Measurements from ENCODE around the gene LRP11.

Gene LRP11

GRCh38 chr6:149833651-149834050 is 30.5 kb downstream of the LRP11 start:
- no peaks in the 10 kb centered on the region for H3K79me2 ChIP-seq (ENCODE audit: control insufficient read depth, insufficient read depth, low read length, poor library complexity)
- no peak overlapping the region for H2BK120ac ChIP-seq (ENCODE audit: insufficient read depth, low read length, poor library complexity)
- no peak overlapping the region for H2AK5ac ChIP-seq (ENCODE audit: low read length)
- no peaks in the 10 kb centered on the region for H3K79me1 ChIP-seq (ENCODE audit: low read length)
- H3K4ac ChIP-seq (ENCODE audit: low read depth, low read length) = no peak overlapping the region
- no peak overlapping the region for H3K4me3 ChIP-seq (ENCODE audit: low read depth, low read length)
- H3K36me3 ChIP-seq (ENCODE audit: control insufficient read depth in 1 of 2, insufficient read depth in 2 of 2, low read length in 2 of 2) = no peaks in the 10 kb centered on the region
- H3K27ac ChIP-seq (ENCODE audit: low read depth, low read length) = no peak overlapping the region
- no peak overlapping the region for H4K8ac ChIP-seq (ENCODE audit: low read depth, low read length)
- peaks cover 1% of the 10 kb centered on the region for H3K9me3 ChIP-seq (ENCODE audit: insufficient read depth, low read depth, low read length)
- no peak overlapping the region for H3K23ac ChIP-seq (ENCODE audit: low read length)
- no peak overlapping the region for H4K91ac ChIP-seq (ENCODE audit: low read depth, low read length)
- DNase-seq = no peak
- H2BK12ac ChIP-seq (ENCODE audit: low read length) = no peak overlapping the region
- no peak overlapping the region for H3K18ac ChIP-seq (ENCODE audit: low read length)
- no peak overlapping the region for H3K9ac ChIP-seq (ENCODE audit: low read length)
- H3K27me3 ChIP-seq (ENCODE audit: insufficient read depth, low read length) = no peaks in the 10 kb centered on the region
- no peaks in the 10 kb centered on the region for H3K4me1 ChIP-seq (ENCODE audit: control insufficient read depth in 1 of 2, insufficient read depth in 2 of 2, low read length in 2 of 2)
- no peak overlapping the region for H2AFZ ChIP-seq (ENCODE audit: insufficient read depth, low read length, poor library complexity)
- no peak overlapping the region for H4K12ac ChIP-seq (ENCODE audit: low read depth, low read length)
- H3K14ac ChIP-seq (ENCODE audit: low read length) = no peak overlapping the region
- H3K4me2 ChIP-seq (ENCODE audit: low read length) = no peak overlapping the region
- no peak overlapping the region for H2BK5ac ChIP-seq (ENCODE audit: low read depth, low read length, poor library complexity)
- no CpG with 5 or more reads among the region's 3 CpGs for WGBS (ENCODE audit: extremely low coverage, insufficient coverage, insufficient read length)

GRCh38 chr6:149831308-149831820 is 32.8 kb downstream of the LRP11 start:
- Histone ChIP-seq H4K12ac (ENCODE audit: low read depth, low read length) (no peak overlapping the region), H2BK5ac (ENCODE audit: low read depth, low read length, poor library complexity) (no peak overlapping the region), H3K23ac (ENCODE audit: low read length) (no peak overlapping the region), H2BK12ac (ENCODE audit: low read length) (no peak overlapping the region), H2AK5ac (ENCODE audit: low read length) (no peak overlapping the region), H3K18ac (ENCODE audit: low read length) (no peak overlapping the region), H3K4ac (ENCODE audit: low read depth, low read length) (no peak overlapping the region), H3K4me2 (ENCODE audit: low read length) (no peak overlapping the region), H4K91ac (ENCODE audit: low read depth, low read length) (no peak overlapping the region), H3K14ac (ENCODE audit: low read length) (no peak overlapping the region), H3K9ac (ENCODE audit: low read length) (no peak overlapping the region), H3K4me3 (ENCODE audit: low read depth, low read length) (no peak overlapping the region), H4K8ac (ENCODE audit: low read depth, low read length) (no peak overlapping the region), H3K79me1 (ENCODE audit: low read length) (no peaks in the 10 kb centered on the region), H2AFZ (ENCODE audit: insufficient read depth, low read length, poor library complexity) (no peak overlapping the region), H3K36me3 (ENCODE audit: control insufficient read depth in 1 of 2, insufficient read depth in 2 of 2, low read length in 2 of 2) (no peaks in the 10 kb centered on the region), H3K79me2 (ENCODE audit: control insufficient read depth, insufficient read depth, low read length, poor library complexity) (no peaks in the 10 kb centered on the region), H3K27ac (ENCODE audit: low read depth, low read length) (no peak overlapping the region), H2BK120ac (ENCODE audit: insufficient read depth, low read length, poor library complexity) (no peak overlapping the region), H3K27me3 (ENCODE audit: insufficient read depth, low read length) (no peaks in the 10 kb centered on the region), H3K9me3 (ENCODE audit: insufficient read depth, low read depth, low read length) (peaks cover 1% of the 10 kb centered on the region), H3K4me1 (ENCODE audit: control insufficient read depth in 1 of 2, insufficient read depth in 2 of 2, low read length in 2 of 2) (no peaks in the 10 kb centered on the region)
- DNase-seq = no peak
- no CpG with 5 or more reads among the region's 6 CpGs for WGBS (ENCODE audit: extremely low coverage, insufficient coverage, insufficient read length)

DNA sequence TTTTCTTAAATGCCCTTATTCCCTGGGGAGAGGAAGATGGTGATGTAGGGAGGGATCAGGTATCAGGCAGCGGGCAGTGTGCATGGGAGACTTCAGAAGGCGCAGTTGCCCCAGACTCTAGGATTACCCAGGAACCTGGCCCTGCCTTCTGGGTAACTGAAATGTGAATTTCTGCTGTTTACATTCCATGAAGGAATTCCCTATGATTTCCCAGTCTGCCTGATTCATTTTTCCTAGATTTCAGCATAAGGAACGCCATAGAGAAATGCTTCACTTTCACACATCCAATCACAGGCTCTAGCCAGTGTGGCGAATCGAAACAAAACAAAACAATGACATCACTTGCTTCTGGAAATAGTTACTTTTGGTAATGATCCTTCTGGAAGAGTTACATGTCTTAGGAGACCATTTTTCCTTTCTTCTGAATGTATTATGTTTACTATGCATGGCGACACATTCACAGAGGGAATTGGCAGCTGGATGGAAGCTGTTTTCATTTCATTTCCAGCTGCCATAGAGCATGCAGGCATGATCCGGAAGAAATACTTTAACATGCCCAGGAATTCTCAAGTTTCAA is 33.3 kb downstream of the LRP11 start:
- Histone ChIP-seq H3K4me1 (ENCODE audit: control insufficient read depth in 1 of 2, insufficient read depth in 2 of 2, low read length in 2 of 2) (no peaks in the 10 kb centered on the region), H2AK5ac (ENCODE audit: low read length) (no peak overlapping the region), H3K27me3 (ENCODE audit: insufficient read depth, low read length) (no peaks in the 10 kb centered on the region), H3K36me3 (ENCODE audit: control insufficient read depth in 1 of 2, insufficient read depth in 2 of 2, low read length in 2 of 2) (peaks cover 0 to 2% of the 10 kb centered on the region in 2 experiments), H3K4ac (ENCODE audit: low read depth, low read length) (no peak overlapping the region), H3K79me1 (ENCODE audit: low read length) (no peaks in the 10 kb centered on the region), H4K91ac (ENCODE audit: low read depth, low read length) (no peak overlapping the region), H3K4me2 (ENCODE audit: low read length) (no peak overlapping the region), H2BK5ac (ENCODE audit: low read depth, low read length, poor library complexity) (no peak overlapping the region), H3K14ac (ENCODE audit: low read length) (no peak overlapping the region), H2BK12ac (ENCODE audit: low read length) (no peak overlapping the region), H2BK120ac (ENCODE audit: insufficient read depth, low read length, poor library complexity) (no peak overlapping the region), H3K23ac (ENCODE audit: low read length) (no peak overlapping the region), H3K4me3 (ENCODE audit: low read depth, low read length) (no peak overlapping the region), H3K9me3 (ENCODE audit: insufficient read depth, low read depth, low read length) (peaks cover 1% of the 10 kb centered on the region), H3K9ac (ENCODE audit: low read length) (no peak overlapping the region), H4K8ac (ENCODE audit: low read depth, low read length) (no peak overlapping the region), H2AFZ (ENCODE audit: insufficient read depth, low read length, poor library complexity) (no peak overlapping the region), H4K12ac (ENCODE audit: low read depth, low read length) (no peak overlapping the region), H3K18ac (ENCODE audit: low read length) (no peak overlapping the region), H3K27ac (ENCODE audit: low read depth, low read length) (no peak overlapping the region), H3K79me2 (ENCODE audit: control insufficient read depth, insufficient read depth, low read length, poor library complexity) (no peaks in the 10 kb centered on the region)
- DNase-seq = no peak
- no CpG with 5 or more reads among the region's 7 CpGs for WGBS (ENCODE audit: extremely low coverage, insufficient coverage, insufficient read length)

DNA sequence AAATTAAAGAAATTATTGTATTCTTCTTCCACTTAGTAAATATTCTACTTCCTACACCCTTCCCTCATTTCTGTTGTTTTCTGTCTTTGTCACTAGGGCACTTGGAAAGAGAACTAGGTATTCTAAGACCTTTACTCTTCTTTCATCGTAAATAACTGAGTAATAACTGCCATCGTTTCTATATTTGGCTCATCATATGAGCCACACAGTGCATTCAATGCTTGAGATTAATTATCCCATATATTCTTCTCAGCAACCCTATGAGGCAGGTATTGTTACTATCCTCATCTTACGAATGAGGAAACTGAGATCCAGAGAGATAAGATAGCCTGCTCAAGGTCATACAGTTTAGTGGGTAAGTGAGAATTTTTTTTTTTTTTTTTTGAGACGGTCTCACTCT is 38.9 kb downstream of the LRP11 start:
- Histone ChIP-seq H2AK5ac (ENCODE audit: low read length) (no peak overlapping the region), H3K18ac (ENCODE audit: low read length) (no peak overlapping the region), H3K79me2 (ENCODE audit: control insufficient read depth, insufficient read depth, low read length, poor library complexity) (no peaks in the 10 kb centered on the region), H2BK120ac (ENCODE audit: insufficient read depth, low read length, poor library complexity) (no peak overlapping the region), H3K27me3 (ENCODE audit: insufficient read depth, low read length) (no peaks in the 10 kb centered on the region), H3K14ac (ENCODE audit: low read length) (no peak overlapping the region), H3K9me3 (ENCODE audit: insufficient read depth, low read depth, low read length) (no peaks in the 10 kb centered on the region), H3K4me2 (ENCODE audit: low read length) (no peak overlapping the region), H2BK12ac (ENCODE audit: low read length) (no peak overlapping the region), H3K4me3 (ENCODE audit: low read depth, low read length) (no peak overlapping the region), H3K23ac (ENCODE audit: low read length) (no peak overlapping the region), H4K91ac (ENCODE audit: low read depth, low read length) (no peak overlapping the region), H2AFZ (ENCODE audit: insufficient read depth, low read length, poor library complexity) (no peak overlapping the region), H3K9ac (ENCODE audit: low read length) (no peak overlapping the region), H3K79me1 (ENCODE audit: low read length) (no peaks in the 10 kb centered on the region), H4K12ac (ENCODE audit: low read depth, low read length) (no peak overlapping the region), H3K27ac (ENCODE audit: low read depth, low read length) (no peak overlapping the region), H3K4ac (ENCODE audit: low read depth, low read length) (no peak overlapping the region), H3K4me1 (ENCODE audit: control insufficient read depth in 1 of 2, insufficient read depth in 2 of 2, low read length in 2 of 2) (no peaks in the 10 kb centered on the region), H3K36me3 (ENCODE audit: control insufficient read depth in 1 of 2, insufficient read depth in 2 of 2, low read length in 2 of 2) (peaks cover 0 to 2% of the 10 kb centered on the region in 2 experiments), H4K8ac (ENCODE audit: low read depth, low read length) (no peak overlapping the region), H2BK5ac (ENCODE audit: low read depth, low read length, poor library complexity) (no peak overlapping the region)
- WGBS (ENCODE audit: extremely low coverage, insufficient coverage, insufficient read length) = no CpG with 5 or more reads among the region's 4 CpGs
- no peak for DNase-seq
